Fibroblast of skin of right biceps (primary cell): Measurements from ENCODE around the gene PMAIP1.
A peak's percentile ranks its signal among the peaks of the same experiment; 100 is the strongest.
"Not testable (repeated sequence)": the region's sequence is repeated elsewhere in the genome, so short reads cannot be mapped to it uniquely, and the experiment has no call there.

Experiments
- DNase-seq: peaks from one replicate; pipeline ENCODE4 v3.0.0-alpha.2; 2013

The PMAIP1 gene

GRCh38 chr18:59885579-59886163, 14.1 kb upstream of the PMAIP1 start:
- peak; percentile 93 for DNase-seq

DNA sequence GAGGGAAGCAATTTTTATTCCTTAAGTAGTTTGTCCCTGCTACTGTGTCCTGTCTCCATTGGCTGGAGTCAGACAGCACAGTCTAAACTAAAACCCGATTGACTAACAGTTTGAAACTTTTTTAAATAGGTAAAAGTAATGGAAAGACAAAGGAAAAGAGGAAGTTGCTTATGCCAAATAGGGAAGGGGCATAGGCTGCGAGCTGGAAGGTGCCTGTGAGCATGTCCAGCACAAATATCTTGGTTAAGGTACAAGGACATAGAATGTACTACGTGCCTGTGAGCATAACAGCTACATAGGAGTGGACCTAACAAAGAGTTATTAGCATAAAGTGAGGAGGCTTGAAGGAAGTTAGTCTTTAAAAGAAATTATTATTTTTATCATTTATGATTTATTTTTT, 13.4 kb upstream of the PMAIP1 start:
- not testable (repeated sequence) for DNase-seq

DNA sequence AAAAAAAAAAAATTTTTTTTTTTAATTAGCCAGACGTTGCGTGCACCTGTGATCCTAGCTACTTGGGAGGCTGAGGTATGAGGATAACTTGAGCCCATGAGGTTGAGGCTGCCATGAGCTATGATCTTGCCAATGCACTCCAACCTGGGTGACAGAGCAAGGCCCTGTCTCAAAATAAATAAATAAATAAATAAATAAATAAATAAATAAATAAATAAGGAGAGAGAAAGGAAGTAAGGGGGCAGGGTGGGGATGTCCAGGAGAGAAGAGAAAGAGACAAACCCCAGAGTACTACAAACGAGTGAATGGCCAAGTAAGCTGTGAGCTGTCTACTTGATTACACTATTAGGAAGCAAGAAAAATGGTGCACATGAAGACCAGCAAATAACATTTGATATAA, 7.7 kb upstream of the PMAIP1 start:
- DNase-seq, result no peak

- no peak for DNase-seq
These were observed 5.8 kb upstream of the PMAIP1 start for GRCh38 chr18:59893971-59894370.

- DNase-seq, result no peak
These were observed 2.4 kb upstream of the PMAIP1 start for GRCh38 chr18:59897321-59897954.

DNA sequence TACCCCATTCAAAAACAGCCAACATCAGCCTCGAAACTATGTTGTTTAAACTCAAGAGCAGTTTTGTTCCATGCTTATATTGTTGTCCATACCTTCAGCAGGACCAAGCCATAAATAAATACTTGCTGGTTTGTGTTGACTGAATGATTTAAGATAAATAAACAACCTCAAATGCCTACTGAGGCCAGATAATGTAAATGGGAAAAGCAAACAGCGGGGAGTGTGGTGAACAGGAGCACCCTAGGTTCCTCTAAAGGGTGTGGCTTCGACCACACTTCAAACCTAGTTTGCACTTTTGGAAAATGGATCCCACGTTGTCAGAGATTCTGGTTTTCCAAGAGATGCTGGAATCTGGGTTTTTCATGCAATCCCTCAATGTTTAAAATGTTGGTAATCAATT, 1.7 kb upstream of the PMAIP1 start:
- DNase-seq, result no peak

- DNase-seq, result peak; percentile 57
These were observed 1.0 kb upstream of the PMAIP1 start for GRCh38 chr18:59898609-59899297.

- peak; percentile 77 for DNase-seq
These were observed 679 bp downstream of the PMAIP1 start for GRCh38 chr18:59900222-59901128.

DNA sequence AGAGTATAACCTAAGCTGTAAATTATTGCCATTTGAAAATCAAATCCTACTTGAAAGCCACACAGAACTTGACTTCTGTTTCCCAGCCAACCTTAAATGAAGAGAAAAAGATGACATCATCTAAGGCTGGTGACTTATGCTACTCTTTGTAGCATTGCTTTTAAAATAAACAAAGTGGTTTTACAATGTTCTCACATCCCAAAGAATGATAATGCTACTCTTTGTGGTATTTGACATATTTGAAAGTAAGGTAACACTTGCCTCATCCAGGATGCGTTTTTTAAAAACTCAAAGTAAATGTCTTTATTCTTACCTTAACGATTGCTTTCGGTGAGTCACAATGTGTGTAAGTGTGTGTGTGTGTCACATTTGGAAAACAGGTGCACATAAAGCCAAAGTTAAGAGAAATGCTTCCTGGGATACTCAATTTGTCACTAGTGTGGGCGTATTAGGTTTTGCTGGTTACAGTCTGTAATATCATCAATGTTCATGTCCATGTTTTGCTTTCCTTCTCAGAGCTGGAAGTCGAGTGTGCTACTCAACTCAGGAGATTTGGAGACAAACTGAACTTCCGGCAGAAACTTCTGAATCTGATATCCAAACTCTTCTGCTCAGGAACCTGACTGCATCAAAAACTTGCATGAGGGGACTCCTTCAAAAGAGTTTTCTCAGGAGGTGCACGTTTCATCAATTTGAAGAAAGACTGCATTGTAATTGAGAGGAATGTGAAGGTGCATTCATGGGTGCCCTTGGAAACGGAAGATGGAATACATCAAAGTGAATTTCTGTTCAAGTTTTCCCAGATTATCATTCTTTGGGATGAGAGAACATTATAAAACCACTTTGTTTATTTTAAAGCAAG, 2.6 kb downstream of the PMAIP1 start:
- peak; percentile 74 for DNase-seq

DNA sequence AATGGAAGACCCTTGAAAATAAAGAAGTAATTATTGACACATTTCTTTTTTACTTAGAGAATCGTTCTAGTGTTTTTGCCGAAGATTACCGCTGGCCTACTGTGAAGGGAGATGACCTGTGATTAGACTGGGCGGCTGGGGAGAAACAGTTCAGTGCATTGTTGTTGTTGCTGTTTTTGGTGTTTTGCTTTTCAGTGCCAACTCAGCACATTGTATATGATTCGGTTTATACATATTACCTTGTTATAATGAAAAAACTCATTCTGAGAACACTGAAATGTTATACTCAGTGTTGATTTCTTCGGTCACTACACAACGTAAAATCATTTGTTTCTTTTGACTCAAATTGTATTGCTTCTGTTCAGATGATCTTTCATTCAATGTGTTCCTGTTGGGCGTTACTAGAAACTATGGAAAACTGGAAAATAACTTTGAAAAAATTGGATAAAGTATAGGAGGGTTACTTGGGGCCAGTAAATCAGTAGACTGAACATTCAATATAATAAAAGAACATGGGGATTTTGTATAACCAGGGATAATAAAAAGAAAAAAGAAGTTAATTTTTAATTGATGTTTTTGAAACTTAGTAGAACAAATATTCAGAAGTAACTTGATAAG, 3.3 kb downstream of the PMAIP1 start:
- DNase-seq, result no peak

GRCh38 chr18:59904011-59904601, 4.3 kb downstream of the PMAIP1 start:
- DNase-seq, result no peak

- no peak for DNase-seq
These were observed 5.9 kb downstream of the PMAIP1 start for GRCh38 chr18:59905686-59906091.

- DNase-seq, result no peak
These were observed 6.4 kb downstream of the PMAIP1 start for GRCh38 chr18:59906203-59906602.

- no peak for DNase-seq
These were observed 7.4 kb downstream of the PMAIP1 start for GRCh38 chr18:59907172-59907571.

GRCh38 chr18:59907660-59908059, 7.9 kb downstream of the PMAIP1 start:
- no peak for DNase-seq

- no peak for DNase-seq
These were observed 9.0 kb downstream of the PMAIP1 start for GRCh38 chr18:59908799-59909198.

DNA sequence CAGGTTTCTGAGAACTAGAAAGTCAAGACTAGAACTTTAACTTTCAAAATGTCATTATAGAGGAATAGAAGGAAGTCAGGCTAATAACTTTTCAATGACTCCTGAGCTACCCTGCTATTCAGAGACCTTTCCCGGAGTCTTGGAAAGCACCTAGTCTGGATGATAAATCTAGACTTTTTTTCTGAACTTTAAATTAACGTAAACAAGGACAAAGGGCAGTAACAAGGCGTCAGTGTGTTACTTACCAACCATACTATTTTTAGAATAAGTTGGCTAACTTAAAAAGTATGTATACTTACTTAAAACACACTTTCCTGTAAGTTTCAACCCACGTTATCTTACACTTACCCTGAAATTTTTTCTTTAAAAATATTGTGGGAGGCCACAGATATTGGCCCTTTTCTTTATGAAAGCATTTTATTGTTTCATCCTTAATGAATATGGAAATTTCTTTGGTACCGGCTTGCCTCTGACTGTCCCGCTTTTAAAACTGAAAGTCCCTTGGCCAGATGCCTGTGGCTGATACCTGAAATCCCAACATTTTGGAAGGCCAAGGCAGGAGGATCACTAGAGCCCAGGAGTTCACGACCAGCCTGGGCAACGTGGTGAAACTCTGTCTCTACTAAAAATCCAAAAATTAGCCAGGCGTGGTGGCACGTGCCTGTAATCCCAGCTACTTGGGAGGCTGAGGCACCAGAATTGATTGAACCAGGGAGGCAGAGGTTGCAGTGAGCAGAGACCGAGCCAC, 9.7 kb downstream of the PMAIP1 start:
- no peak for DNase-seq

- DNase-seq, result peak; percentile 77
These were observed 11.2 kb downstream of the PMAIP1 start for GRCh38 chr18:59910967-59911366.

DNA sequence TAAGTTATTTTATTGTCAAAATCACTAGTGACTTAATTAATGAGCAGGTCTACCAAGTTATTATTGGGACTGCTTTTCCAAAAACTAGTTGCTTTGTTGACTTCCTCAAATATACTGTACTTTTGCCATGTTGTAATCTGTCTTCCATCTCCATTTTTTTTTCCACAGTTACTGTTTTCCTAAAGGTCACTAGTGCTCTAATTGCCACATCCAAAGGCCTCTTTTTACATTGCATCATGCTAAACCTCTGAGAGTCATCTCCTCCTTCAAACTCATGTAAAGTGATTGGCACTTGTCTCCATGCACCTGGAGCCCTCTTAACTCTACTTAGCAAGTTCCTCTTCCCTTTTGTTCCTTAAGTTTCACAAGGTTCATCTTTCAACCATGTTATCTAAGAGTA, 11.8 kb downstream of the PMAIP1 start:
- no peak for DNase-seq

GRCh38 chr18:59912007-59912550, 12.3 kb downstream of the PMAIP1 start:
- DNase-seq, result peak; percentile 45
